Measurements from ENCODE around the gene CCZ1B.
"Not testable (repeated sequence)": the region's sequence is repeated elsewhere in the genome, so short reads cannot be mapped to it uniquely, and the experiment has no call there.

Gene CCZ1B

GRCh38 chr7:6826151-6826550, at the start of gene CCZ1B:
TSS of gene CCZ1B (minus strand) at chr7:6826275. CDS start at chr7:6826197, 78 bp downstream.
- peak; percentile 71 to 86 for DNase-seq (ENCODE audit: low read depth in 1 of 2, low spot score in 1 of 2)

- not testable (repeated sequence) for DNase-seq (ENCODE audit: low read depth in 1 of 2, low spot score in 1 of 2)
Observed at GRCh38 chr7:6875022-6875421, 48.9 kb upstream of the CCZ1B start.

- DNase-seq (ENCODE audit: low read depth in 1 of 2, low spot score in 1 of 2), result not testable (repeated sequence)
Observed at GRCh38 chr7:6872246-6872945, 46.3 kb upstream of the CCZ1B start.

GRCh38 chr7:6871421-6872144, 45.5 kb upstream of the CCZ1B start:
- not testable (repeated sequence) for DNase-seq (ENCODE audit: low read depth in 1 of 2, low spot score in 1 of 2)

GRCh38 chr7:6864751-6865150, 38.7 kb upstream of the CCZ1B start:
- DNase-seq (ENCODE audit: low read depth in 1 of 2, low spot score in 1 of 2), result not testable (repeated sequence)

- DNase-seq (ENCODE audit: low read depth in 1 of 2, low spot score in 1 of 2), result not testable (repeated sequence)
Observed at GRCh38 chr7:6864188-6864587, 38.1 kb upstream of the CCZ1B start.

GRCh38 chr7:6862876-6863275, 36.8 kb upstream of the CCZ1B start:
- DNase-seq (ENCODE audit: low read depth in 1 of 2, low spot score in 1 of 2), result not testable (repeated sequence)

- peak; percentile 62 to 72 for DNase-seq (ENCODE audit: low read depth in 1 of 2, low spot score in 1 of 2)
Observed at GRCh38 chr7:6857721-6858314, 31.7 kb upstream of the CCZ1B start.

GRCh38 chr7:6855563-6856131, 29.6 kb upstream of the CCZ1B start:
- DNase-seq (ENCODE audit: low read depth in 1 of 2, low spot score in 1 of 2), result not testable (repeated sequence)

GRCh38 chr7:6854747-6855562, 28.9 kb upstream of the CCZ1B start:
- DNase-seq (ENCODE audit: low read depth in 1 of 2, low spot score in 1 of 2), result not testable (repeated sequence)

- DNase-seq (ENCODE audit: low read depth in 1 of 2, low spot score in 1 of 2), result not testable (repeated sequence)
Observed at GRCh38 chr7:6853681-6854080, 27.6 kb upstream of the CCZ1B start.

GRCh38 chr7:6849127-6849526, 23.1 kb upstream of the CCZ1B start:
- DNase-seq (ENCODE audit: low read depth in 1 of 2, low spot score in 1 of 2), result not testable (repeated sequence)

GRCh38 chr7:6847751-6848150, 21.7 kb upstream of the CCZ1B start:
- DNase-seq (ENCODE audit: low read depth in 1 of 2, low spot score in 1 of 2), result not testable (repeated sequence)

GRCh38 chr7:6845971-6846449, 19.9 kb upstream of the CCZ1B start:
- DNase-seq (ENCODE audit: low read depth in 1 of 2, low spot score in 1 of 2), result not testable (repeated sequence)

GRCh38 chr7:6843654-6844053, 17.6 kb upstream of the CCZ1B start:
- not testable (repeated sequence) for DNase-seq (ENCODE audit: low read depth in 1 of 2, low spot score in 1 of 2)

GRCh38 chr7:6843092-6843491, 17.0 kb upstream of the CCZ1B start:
- DNase-seq (ENCODE audit: low read depth in 1 of 2, low spot score in 1 of 2), result not testable (repeated sequence)

- not testable (repeated sequence) for DNase-seq (ENCODE audit: low read depth in 1 of 2, low spot score in 1 of 2)
Observed at GRCh38 chr7:6842278-6842921, 16.3 kb upstream of the CCZ1B start.

GRCh38 chr7:6837081-6837480, 11.0 kb upstream of the CCZ1B start:
- DNase-seq (ENCODE audit: low read depth in 1 of 2, low spot score in 1 of 2), result not testable (repeated sequence)

GRCh38 chr7:6835521-6835920, 9.4 kb upstream of the CCZ1B start:
- DNase-seq (ENCODE audit: low read depth in 1 of 2, low spot score in 1 of 2), result not testable (repeated sequence)

- no peak for DNase-seq (ENCODE audit: low read depth in 1 of 2, low spot score in 1 of 2)
Observed at GRCh38 chr7:6833636-6834035, 7.6 kb upstream of the CCZ1B start.
